ENCODE measurements around the gene UBXN4.
A peak's percentile ranks its signal among the peaks of the same experiment; 100 is the strongest.

UBXN4 gene

GRCh38 chr2:135815269-135815668 lies 73.6 kb downstream of the UBXN4 start:
- DNase-seq: no peak

- no peak for DNase-seq
These were observed 75.8 kb downstream of the UBXN4 start for GRCh38 chr2:135817466-135817865.

GRCh38 chr2:135817951-135818350 lies 76.3 kb downstream of the UBXN4 start:
- no peak for DNase-seq

GRCh38 chr2:135818937-135819610 lies 77.4 kb downstream of the UBXN4 start:
- no peak for DNase-seq

- no peak for DNase-seq
These were observed 78.5 kb downstream of the UBXN4 start for GRCh38 chr2:135820003-135820618.

GRCh38 chr2:135821190-135821589 lies 79.5 kb downstream of the UBXN4 start:
- DNase-seq: no peak

GRCh38 chr2:135822855-135823254 lies 81.2 kb downstream of the UBXN4 start:
- no peak for DNase-seq

GRCh38 chr2:135825131-135825530 lies 83.5 kb downstream of the UBXN4 start:
- DNase-seq: no peak

- no peak for DNase-seq
These were observed 84.0 kb downstream of the UBXN4 start for GRCh38 chr2:135825550-135826176.

GRCh38 chr2:135826544-135826943 lies 84.9 kb downstream of the UBXN4 start:
- no peak for DNase-seq

GRCh38 chr2:135829378-135830135 lies 87.9 kb downstream of the UBXN4 start:
- peak; percentile 74 for DNase-seq

GRCh38 chr2:135831180-135831812 lies 89.6 kb downstream of the UBXN4 start:
- no peak for DNase-seq

GRCh38 chr2:135832891-135833290 lies 91.2 kb downstream of the UBXN4 start:
- DNase-seq: no peak

Data from NCI-H2227 treated with DMSO at 0.1 percent for 48 hours (cell line).